ENCODE results near the gene IGSF3. TPM values are rescaled to one million over a fixed set of nuclear protein-coding genes. Genes with fewer than 3 reads are reported as not detected.

Gene IGSF3
- total and polyA plus RNA-seq, 2 donors, result 6.3 to 32.5 TPM

- WGBS, result 69% methylated on average over 45 of the region's 45 CpGs
- DNase-seq (ENCODE audit: extremely low spot score), result no peak
- no peak overlapping the region for H3K4me3 ChIP-seq (ENCODE audit: low read depth, low read length)
- peaks cover 2% of the 10 kb centered on the region for H3K36me3 ChIP-seq (ENCODE audit: insufficient read depth)
- no peaks in the 10 kb centered on the region for H3K4me1 ChIP-seq (ENCODE audit: insufficient read depth)
- no peak overlapping the region for H3K27ac ChIP-seq (ENCODE audit: low read depth)
Observed at GRCh38 chr1:116534014-116534739, 133.4 kb downstream of the IGSF3 start.

DNA sequence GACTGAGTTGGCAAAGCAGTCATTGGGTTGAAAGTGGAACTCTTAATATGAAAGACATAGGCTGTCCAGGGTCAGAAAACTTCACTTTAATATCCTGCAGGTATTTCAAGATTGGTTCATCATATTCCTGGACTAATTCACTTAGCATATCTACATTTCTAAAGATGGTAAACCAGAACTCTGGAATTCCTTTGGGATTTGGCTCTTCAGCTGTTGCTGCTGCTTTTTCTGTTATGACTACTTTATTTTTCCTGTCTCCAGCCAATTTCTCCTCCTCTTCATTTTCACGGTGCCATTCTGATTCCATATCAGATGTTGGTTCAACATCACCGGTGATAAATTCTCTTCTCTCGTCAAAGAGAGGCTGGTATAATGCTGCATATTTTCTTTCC lies 134.1 kb downstream of the IGSF3 start:
- no peak overlapping the region for H3K4me3 ChIP-seq (ENCODE audit: low read depth, low read length)
- WGBS, result 87% methylated on average over 3 of the region's 3 CpGs
- DNase-seq (ENCODE audit: extremely low spot score), result no peak
- no peak overlapping the region for H3K27ac ChIP-seq (ENCODE audit: low read depth)
- H3K4me1 ChIP-seq (ENCODE audit: insufficient read depth), result no peaks in the 10 kb centered on the region
- H3K36me3 ChIP-seq (ENCODE audit: insufficient read depth), result peaks cover 2% of the 10 kb centered on the region

- no peaks in the 10 kb centered on the region for H3K4me1 ChIP-seq (ENCODE audit: insufficient read depth)
- no peak overlapping the region for H3K27ac ChIP-seq (ENCODE audit: low read depth)
- no peak overlapping the region for H3K4me3 ChIP-seq (ENCODE audit: low read depth, low read length)
- peaks cover 2% of the 10 kb centered on the region for H3K36me3 ChIP-seq (ENCODE audit: insufficient read depth)
- no peak for DNase-seq (ENCODE audit: extremely low spot score)
- 96% methylated on average over 23 of the region's 23 CpGs for WGBS
Observed at GRCh38 chr1:116532671-116533428, 134.7 kb downstream of the IGSF3 start.

GRCh38 chr1:116531917-116532316 lies 135.6 kb downstream of the IGSF3 start:
- no peak overlapping the region for H3K4me3 ChIP-seq (ENCODE audit: low read depth, low read length)
- 89% methylated on average over 13 of the region's 13 CpGs for WGBS
- peaks cover 2% of the 10 kb centered on the region for H3K36me3 ChIP-seq (ENCODE audit: insufficient read depth)
- no peak for DNase-seq (ENCODE audit: extremely low spot score)
- no peaks in the 10 kb centered on the region for H3K4me1 ChIP-seq (ENCODE audit: insufficient read depth)
- H3K27ac ChIP-seq (ENCODE audit: low read depth), result no peak overlapping the region

GRCh38 chr1:116529681-116530080 lies 137.9 kb downstream of the IGSF3 start:
- Histone ChIP-seq H3K27ac (ENCODE audit: low read depth) (no peak overlapping the region), H3K4me3 (ENCODE audit: low read depth, low read length) (no peak overlapping the region), H3K36me3 (ENCODE audit: insufficient read depth) (no peaks in the 10 kb centered on the region), H3K4me1 (ENCODE audit: insufficient read depth) (no peaks in the 10 kb centered on the region)
- WGBS, result 79% methylated on average over 3 of the region's 3 CpGs
- DNase-seq (ENCODE audit: extremely low spot score), result no peak

DNA sequence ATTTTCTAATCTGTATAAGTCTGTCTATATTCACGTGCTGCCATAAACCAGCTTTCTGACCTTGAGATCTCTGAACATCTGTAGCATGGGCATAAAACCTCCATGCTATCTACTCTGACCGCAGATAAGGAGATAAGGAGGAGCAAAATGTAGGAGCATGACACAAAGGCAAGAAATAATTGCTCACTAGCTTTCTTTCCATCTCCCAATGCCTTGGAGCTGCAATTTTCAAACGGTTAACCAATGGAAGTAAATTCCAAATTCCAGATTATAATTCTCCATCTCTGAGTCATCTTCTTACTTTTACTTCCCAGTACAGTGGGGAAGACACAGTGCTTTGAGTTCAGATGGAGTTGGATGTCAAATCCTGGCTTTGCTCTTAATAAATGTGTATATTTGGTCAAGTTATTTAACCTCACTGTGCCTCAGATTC lies 138.3 kb downstream of the IGSF3 start:
- no peak overlapping the region for H3K27ac ChIP-seq (ENCODE audit: low read depth)
- no peaks in the 10 kb centered on the region for H3K36me3 ChIP-seq (ENCODE audit: insufficient read depth)
- DNase-seq (ENCODE audit: extremely low spot score), result no peak
- 71% methylated on average over 3 of the region's 3 CpGs for WGBS
- no peak overlapping the region for H3K4me3 ChIP-seq (ENCODE audit: low read depth, low read length)
- H3K4me1 ChIP-seq (ENCODE audit: insufficient read depth), result no peaks in the 10 kb centered on the region

GRCh38 chr1:116528329-116529083 lies 139.0 kb downstream of the IGSF3 start:
- WGBS, result 96% methylated on average over 1 of the region's 1 CpG
- DNase-seq (ENCODE audit: extremely low spot score), result no peak
- Histone ChIP-seq H3K36me3 (ENCODE audit: insufficient read depth) (peaks cover 2% of the 10 kb centered on the region), H3K4me3 (ENCODE audit: low read depth, low read length) (no peak overlapping the region), H3K4me1 (ENCODE audit: insufficient read depth) (no peaks in the 10 kb centered on the region), H3K27ac (ENCODE audit: low read depth) (no peak overlapping the region)

DNA sequence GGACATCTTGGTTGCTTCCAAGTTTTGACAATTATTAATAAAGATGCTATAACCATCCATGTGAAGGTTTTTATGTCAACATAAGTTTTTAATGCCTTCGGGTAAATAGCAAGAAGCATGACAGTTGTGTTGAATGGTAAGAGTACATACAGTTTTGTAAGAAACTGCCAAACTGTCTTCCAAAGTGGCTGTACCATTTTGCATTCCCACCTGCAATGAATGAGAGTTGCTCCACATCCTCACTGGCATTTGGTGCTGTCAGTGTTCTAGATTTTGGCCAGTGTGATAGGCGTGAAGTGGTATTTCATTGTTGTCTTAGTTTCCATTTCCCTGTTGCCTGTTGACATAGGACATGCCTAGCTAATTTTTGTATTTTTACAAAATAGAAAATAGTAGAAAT lies 142.1 kb downstream of the IGSF3 start:
- Histone ChIP-seq H3K4me1 (ENCODE audit: insufficient read depth) (no peaks in the 10 kb centered on the region), H3K27ac (ENCODE audit: low read depth) (no peak overlapping the region), H3K36me3 (ENCODE audit: insufficient read depth) (peaks cover 2% of the 10 kb centered on the region), H3K4me3 (ENCODE audit: low read depth, low read length) (no peak overlapping the region)
- DNase-seq (ENCODE audit: extremely low spot score), result no peak
- WGBS, result 99% methylated on average over 2 of the region's 2 CpGs

Small RNAs within 50 kb of the gene (small RNA-seq; reads per million reads assigned to genes)
- gene MIR320B1 (not detected), gene MIR548AC (not detected)

Other genes with a start within 250 kb of the IGSF3 start
- 36.3 TPM for gene CD58, start 96.7 kb downstream of the IGSF3 start, total RNA-seq
- 22.6 TPM for gene CD58, start 96.7 kb downstream of the IGSF3 start, polyA plus RNA-seq
- 1.4 TPM for gene CD2, start 86.7 kb upstream of the IGSF3 start, total RNA-seq
- gene CD2, start 86.7 kb upstream of the IGSF3 start, polyA plus RNA-seq, result 2.3 TPM
- 85.9 TPM for gene PTGFRN, start 242.2 kb upstream of the IGSF3 start, total RNA-seq
- gene PTGFRN, start 242.2 kb upstream of the IGSF3 start, polyA plus RNA-seq, result 41.5 TPM

Measured in urinary bladder (tissue), 4 donors.